ENCODE measurements around the gene WAC. TPM values are rescaled to one million over a fixed set of nuclear protein-coding genes. Genes with fewer than 3 reads are reported as not detected.

WAC gene
- total and polyA plus RNA-seq, 7 donors, result 39.1 to 180 (median 132) TPM

DNA sequence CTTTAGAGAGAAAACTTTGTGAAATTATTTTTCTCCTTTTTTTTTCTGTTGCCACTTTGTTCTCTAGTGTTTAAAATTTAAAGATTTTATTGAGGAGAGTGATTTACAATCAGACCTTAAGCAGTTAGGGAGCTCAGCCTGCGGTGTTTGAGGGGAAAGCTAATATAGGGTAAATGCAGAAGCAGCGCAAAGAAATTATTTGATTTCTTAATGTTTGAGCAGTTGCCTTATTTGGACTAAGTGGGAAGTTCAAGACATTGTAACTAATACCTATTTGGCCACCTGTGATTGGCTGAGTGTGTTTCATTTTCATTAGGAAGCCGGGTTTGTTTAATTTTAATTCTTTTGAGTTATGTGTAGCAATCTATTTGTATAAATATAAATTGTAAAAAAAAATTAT is 25.3 kb downstream of the WAC start:
- WGBS, 2 donors, result 84 to 91% methylated on average over 3 of the region's 3 CpGs
- H3K27me3 ChIP-seq, result no peaks in the 10 kb centered on the region
- no peak overlapping the region for H3K27ac ChIP-seq
- no peaks in the 10 kb centered on the region for H3K9me3 ChIP-seq
- no peak for DNase-seq
- peaks cover 0 to 76% (median 64%) of the 10 kb centered on the region in 4 donors for H3K4me1 ChIP-seq
- intact Hi-C loops (cut with DNase I), result no loop called here
- H3K36me3 ChIP-seq, result no peaks in the 10 kb centered on the region
- H3K4me3 ChIP-seq, result no peak overlapping the region
- TF ChIP-seq, protein P1, sequence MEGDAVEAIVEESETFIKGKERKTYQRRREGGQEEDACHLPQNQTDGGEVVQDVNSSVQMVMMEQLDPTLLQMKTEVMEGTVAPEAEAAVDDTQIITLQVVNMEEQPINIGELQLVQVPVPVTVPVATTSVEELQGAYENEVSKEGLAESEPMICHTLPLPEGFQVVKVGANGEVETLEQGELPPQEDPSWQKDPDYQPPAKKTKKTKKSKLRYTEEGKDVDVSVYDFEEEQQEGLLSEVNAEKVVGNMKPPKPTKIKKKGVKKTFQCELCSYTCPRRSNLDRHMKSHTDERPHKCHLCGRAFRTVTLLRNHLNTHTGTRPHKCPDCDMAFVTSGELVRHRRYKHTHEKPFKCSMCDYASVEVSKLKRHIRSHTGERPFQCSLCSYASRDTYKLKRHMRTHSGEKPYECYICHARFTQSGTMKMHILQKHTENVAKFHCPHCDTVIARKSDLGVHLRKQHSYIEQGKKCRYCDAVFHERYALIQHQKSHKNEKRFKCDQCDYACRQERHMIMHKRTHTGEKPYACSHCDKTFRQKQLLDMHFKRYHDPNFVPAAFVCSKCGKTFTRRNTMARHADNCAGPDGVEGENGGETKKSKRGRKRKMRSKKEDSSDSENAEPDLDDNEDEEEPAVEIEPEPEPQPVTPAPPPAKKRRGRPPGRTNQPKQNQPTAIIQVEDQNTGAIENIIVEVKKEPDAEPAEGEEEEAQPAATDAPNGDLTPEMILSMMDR (IDR thresholded peaks at IDR 0.05), result no peak
- no peak for TF ChIP-seq EP300 (IDR thresholded peaks at IDR 0.05)
- no peak for TF ChIP-seq POLR2A (IDR thresholded peaks at IDR 0.05)
- no peak for TF ChIP-seq POLR2AphosphoS5 (IDR thresholded peaks at IDR 0.05)

DNA sequence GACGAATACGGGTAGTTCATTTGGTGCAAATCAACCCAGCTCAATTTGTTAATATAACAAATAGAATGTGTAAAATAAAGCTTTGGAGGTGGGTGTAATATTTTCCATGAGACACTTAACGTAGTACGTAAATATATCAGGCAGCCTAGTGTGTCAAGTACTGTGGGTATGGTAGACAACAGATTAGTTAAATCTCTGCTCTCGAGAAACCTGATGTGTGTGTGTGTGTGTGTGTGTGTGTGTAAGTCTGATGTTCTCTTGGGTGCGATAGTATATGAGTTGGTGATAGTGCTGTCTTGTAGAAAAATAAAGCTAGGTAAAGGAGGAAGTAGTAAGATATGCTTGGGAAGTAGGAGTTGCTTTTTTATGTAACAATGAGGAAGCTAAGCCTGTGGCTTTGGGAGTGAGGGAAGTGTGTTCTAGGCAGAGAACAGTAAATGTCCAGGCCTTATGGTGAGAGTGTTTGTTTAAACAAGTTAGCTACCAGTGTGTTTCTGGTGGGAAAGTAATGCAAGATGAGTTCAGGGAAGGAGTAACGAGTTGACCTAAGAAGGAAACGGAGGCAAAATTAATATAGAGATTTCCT is 26.1 kb downstream of the WAC start:
- Histone ChIP-seq H3K4me1 (peaks cover 0 to 70% (median 61%) of the 10 kb centered on the region in 4 donors), H3K36me3 (no peaks in the 10 kb centered on the region), H3K4me3 (no peak overlapping the region), H3K27ac (no peak overlapping the region), H3K9me3 (no peaks in the 10 kb centered on the region), H3K27me3 (no peaks in the 10 kb centered on the region)
- intact Hi-C loops (cut with DNase I), result no loop called here
- TF ChIP-seq, protein P1 (IDR thresholded peaks at IDR 0.05), result no peak
- TF ChIP-seq POLR2AphosphoS5 (IDR thresholded peaks at IDR 0.05), result no peak
- no peak for DNase-seq
- WGBS, 2 donors, result 54 to 74% methylated on average over 8 of the region's 8 CpGs

DNA sequence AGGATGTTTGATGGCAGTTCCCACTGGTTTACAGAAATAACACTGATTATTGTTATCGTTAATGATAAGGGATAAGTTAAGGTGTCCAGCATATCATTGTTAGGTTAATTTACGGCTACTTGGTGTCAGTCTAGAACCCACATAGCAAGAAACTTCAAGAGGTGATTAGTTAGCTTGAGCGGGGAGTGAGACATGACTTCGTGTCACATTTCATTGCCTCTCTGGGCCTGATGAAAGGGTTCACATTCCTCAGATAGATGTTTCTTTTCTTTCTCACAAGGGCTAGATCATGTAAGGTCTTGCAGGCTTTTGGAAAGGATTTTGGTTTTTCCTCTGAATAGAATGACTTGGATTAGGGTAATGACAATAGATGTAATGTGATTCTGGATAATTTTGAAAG is 26.7 kb downstream of the WAC start:
- no peaks in the 10 kb centered on the region for H3K36me3 ChIP-seq
- H3K9me3 ChIP-seq, result no peaks in the 10 kb centered on the region
- no peaks in the 10 kb centered on the region for H3K27me3 ChIP-seq
- no peak for TF ChIP-seq POLR2AphosphoS5 (IDR thresholded peaks at IDR 0.05)
- TF ChIP-seq POLR2A (IDR thresholded peaks at IDR 0.05), result no peak
- no peak for TF ChIP-seq EP300 (IDR thresholded peaks at IDR 0.05)
- TF ChIP-seq, protein P1 (IDR thresholded peaks at IDR 0.05), result no peak
- no peak overlapping the region for H3K4me3 ChIP-seq
- intact Hi-C loops (cut with DNase I), result no loop called here
- WGBS, 2 donors, result 81 to 92% methylated on average over 4 of the region's 4 CpGs
- peaks cover 0 to 70% (median 63%) of the 10 kb centered on the region in 4 donors for H3K4me1 ChIP-seq
- H3K27ac ChIP-seq, result no peak overlapping the region
- no peak for DNase-seq

DNA sequence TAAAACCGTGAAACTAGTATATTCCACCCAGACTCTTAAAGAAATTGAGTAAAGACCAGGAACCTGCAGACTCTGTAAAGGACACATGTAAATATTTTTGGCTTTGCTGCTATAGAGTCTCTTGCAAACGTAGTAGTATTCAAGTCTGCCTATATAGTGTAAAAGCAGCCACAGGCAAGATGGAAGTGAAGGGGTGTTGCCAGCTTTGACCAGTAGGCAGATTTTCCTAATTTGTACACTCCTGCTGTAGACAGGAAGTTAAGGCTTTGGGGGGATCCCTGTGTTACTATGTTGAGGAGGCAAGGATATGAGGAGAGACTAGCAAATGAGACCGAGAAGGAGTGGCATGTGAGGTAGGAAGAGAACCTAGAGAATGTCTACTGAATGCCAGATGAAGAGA is 27.7 kb downstream of the WAC start:
- DNase-seq, result no peak

More for the DNA sequence above, 27.7 kb downstream of the WAC start:
- H3K4me1 ChIP-seq, result peaks cover 0 to 70% (median 63%) of the 10 kb centered on the region in 4 donors
- no peaks in the 10 kb centered on the region for H3K9me3 ChIP-seq
- H3K27ac ChIP-seq, result no peak overlapping the region
- H3K36me3 ChIP-seq, result no peaks in the 10 kb centered on the region
- 93 to 94% methylated on average over 3 of the region's 3 CpGs for WGBS, 2 donors
- TF ChIP-seq POLR2AphosphoS5 (IDR thresholded peaks at IDR 0.05), result no peak
- no peak for TF ChIP-seq POLR2A (IDR thresholded peaks at IDR 0.05)
- TF ChIP-seq, protein P1 (IDR thresholded peaks at IDR 0.05), result no peak
- no peak for TF ChIP-seq EP300 (IDR thresholded peaks at IDR 0.05)
- intact Hi-C loops (cut with DNase I), result no loop called here
- H3K4me3 ChIP-seq, result no peak overlapping the region
- no peaks in the 10 kb centered on the region for H3K27me3 ChIP-seq
